Spinal cord (tissue), 10 donors: Measurements from ENCODE around the gene PDSS2. TPM values are rescaled to one million over a fixed set of nuclear protein-coding genes. Genes with fewer than 3 reads are reported as not detected.
A peak's percentile ranks its signal among the peaks of the same experiment; 100 is the strongest.
"Not testable (repeated sequence)": the region's sequence is repeated elsewhere in the genome, so short reads cannot be mapped to it uniquely, and the experiment has no call there.

Source experiments
- DNase-seq, 6 donors: peaks; one replicate each; pipeline versions ENCODE4 v3.0.0 to v3.0.0-alpha.2; 2013 to 2015; ENCODE audit warnings: low spot score in 6 of 6, low read depth in 4 of 6
- H3K27ac ChIP-seq: one replicate; pipeline ENCODE4 v1.5.1; 2013; ENCODE audit warnings: low read depth, low read length, control low read depth
- H3K27me3 ChIP-seq: one replicate; pipeline ENCODE4 v1.6.1; 2013; ENCODE audit warnings: low read length; ENCODE audit not compliant: control insufficient read depth, insufficient read depth
- H3K36me3 ChIP-seq: one replicate; pipeline ENCODE4 v1.6.1; 2013; ENCODE audit warnings: low read length; ENCODE audit not compliant: control insufficient read depth, insufficient read depth
- H3K4me1 ChIP-seq: one replicate; pipeline ENCODE4 v1.6.1; 2013; ENCODE audit warnings: low read length; ENCODE audit not compliant: control insufficient read depth, insufficient read depth
- H3K4me3 ChIP-seq: one replicate; pipeline ENCODE4 v1.5.1; 2013; ENCODE audit warnings: low read depth, low read length, control low read depth
- H3K9me3 ChIP-seq: one replicate; pipeline ENCODE4 v1.6.1; 2013; ENCODE audit warnings: low read length; ENCODE audit not compliant: control insufficient read depth, insufficient read depth
- WGBS: methylation state at CpG from one replicate; pipeline ENCODE4 v1.1.5; 2013; ENCODE audit warnings: missing lambda C conversion rate; ENCODE audit not compliant: insufficient coverage; 5-methylcytosine and 5-hydroxymethylcytosine counted together
- polyA plus RNA-seq, 2 donors: library from polyadenylated mRNA; unstranded; fragments of 120-200 nt; gene quantifications; one replicate each; pipeline ENCODE4 v1.2.1, GENCODE V29; 2013; ENCODE audit not compliant: insufficient read length in 2 of 2
- total RNA-seq, 2 donors: library from RNA; depleted of rRNA in 1 of 2; stranded (reverse); fragments of 120-200 nt in 1 of 2; fragments of >200 nt in 1 of 2; gene quantifications; one replicate each; pipeline versions ENCODE4 v1.2.3 to v1.2.4, GENCODE V29; 2013 to 2014
- donor health status: healthy.

Gene PDSS2
- total and polyA plus RNA-seq, 4 donors, result 9.5 to 14.5 (median 10.6) TPM

DNA sequence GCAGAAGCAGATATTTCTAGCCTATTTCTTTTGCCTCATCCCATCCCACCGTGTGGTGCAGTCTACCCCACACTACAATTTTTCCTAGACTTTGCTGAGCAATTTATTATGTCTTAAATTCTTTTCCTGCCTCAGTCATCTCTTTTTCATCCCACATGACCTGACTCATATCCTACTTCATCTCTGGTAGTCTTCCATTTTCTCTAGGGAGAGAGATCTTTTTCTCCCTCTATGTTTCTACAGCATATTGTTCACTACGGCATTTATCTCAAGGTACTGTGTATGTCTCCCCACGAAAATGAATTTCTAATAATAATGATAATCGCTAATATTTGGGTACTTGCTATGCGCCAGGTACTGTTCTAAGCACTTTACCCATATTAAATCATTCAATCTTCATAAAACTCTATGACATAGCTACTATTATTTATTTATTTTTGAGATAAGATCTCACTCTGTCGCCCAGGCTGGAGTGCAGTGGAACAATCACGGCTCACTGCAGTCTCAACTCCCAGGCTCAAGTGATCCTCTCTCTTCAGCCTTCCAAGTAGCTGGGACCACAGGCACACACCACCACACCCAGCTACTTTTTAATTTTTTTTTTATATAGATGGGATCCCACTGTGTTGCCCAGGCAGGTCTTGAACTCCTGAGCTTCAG lies 15.6 kb downstream of the PDSS2 start:
- 67% methylated on average over 1 of the region's 7 CpGs for WGBS
- no peaks in the 10 kb centered on the region for H3K36me3 ChIP-seq
- no peak overlapping the region for H3K4me3 ChIP-seq
- H3K9me3 ChIP-seq, result peaks cover 8% of the 10 kb centered on the region
- H3K27ac ChIP-seq, result no peak overlapping the region
- H3K4me1 ChIP-seq, result no peaks in the 10 kb centered on the region
- no peak for DNase-seq
- H3K27me3 ChIP-seq, result no peaks in the 10 kb centered on the region

GRCh38 chr6:107442938-107443607 lies 16.3 kb downstream of the PDSS2 start:
- H3K27me3 ChIP-seq, result no peaks in the 10 kb centered on the region
- H3K4me3 ChIP-seq, result no peak overlapping the region
- H3K36me3 ChIP-seq, result no peaks in the 10 kb centered on the region
- peaks cover 6% of the 10 kb centered on the region for H3K9me3 ChIP-seq
- DNase-seq, result no peak
- H3K4me1 ChIP-seq, result no peaks in the 10 kb centered on the region
- no peak overlapping the region for H3K27ac ChIP-seq
- 69% methylated on average over 1 of the region's 2 CpGs for WGBS

- H3K4me1 ChIP-seq, result no peaks in the 10 kb centered on the region
- H3K4me3 ChIP-seq, result no peak overlapping the region
- no peaks in the 10 kb centered on the region for H3K27me3 ChIP-seq
- H3K27ac ChIP-seq, result no peak overlapping the region
- peak in 2 of 6 donors; percentile 13 to 21 for DNase-seq
- 71% methylated on average over 1 of the region's 1 CpG for WGBS
- no peaks in the 10 kb centered on the region for H3K36me3 ChIP-seq
- no peaks in the 10 kb centered on the region for H3K9me3 ChIP-seq
Measured at GRCh38 chr6:107441682-107442081, 17.7 kb downstream of the PDSS2 start.

DNA sequence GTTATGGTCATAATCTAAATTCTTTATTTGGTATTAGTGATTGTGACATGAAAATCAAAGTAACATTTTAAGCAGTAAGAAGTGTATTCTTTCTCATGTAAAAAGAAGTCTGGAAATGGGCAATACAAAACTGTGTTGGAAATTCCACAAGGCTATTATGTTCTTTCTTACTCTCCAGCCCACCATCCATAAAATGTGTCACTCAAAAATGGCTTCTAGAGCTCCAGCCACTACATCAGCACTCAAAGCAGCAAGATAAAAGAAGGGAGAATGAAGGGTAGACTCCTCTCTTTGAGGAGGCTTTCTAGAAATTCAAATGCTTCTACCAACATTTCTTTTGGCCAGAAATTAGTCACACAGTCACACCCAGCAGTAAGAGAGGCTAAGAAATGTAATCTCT lies 18.4 kb downstream of the PDSS2 start:
- H3K36me3 ChIP-seq, result no peaks in the 10 kb centered on the region
- DNase-seq, result no peak
- H3K9me3 ChIP-seq, result no peaks in the 10 kb centered on the region
- H3K27ac ChIP-seq, result no peak overlapping the region
- no peak overlapping the region for H3K4me3 ChIP-seq
- H3K4me1 ChIP-seq, result no peaks in the 10 kb centered on the region
- no peaks in the 10 kb centered on the region for H3K27me3 ChIP-seq

GRCh38 chr6:107439406-107439805 lies 20.0 kb downstream of the PDSS2 start:
- Histone ChIP-seq H3K36me3 (no peaks in the 10 kb centered on the region), H3K27me3 (no peaks in the 10 kb centered on the region), H3K4me3 (no peak overlapping the region), H3K9me3 (no peaks in the 10 kb centered on the region), H3K4me1 (no peaks in the 10 kb centered on the region), H3K27ac (no peak overlapping the region)
- no peak for DNase-seq
- WGBS, result 92% methylated on average over 1 of the region's 1 CpG

GRCh38 chr6:107437691-107438090 lies 21.7 kb downstream of the PDSS2 start:
- H3K9me3 ChIP-seq, result no peaks in the 10 kb centered on the region
- no peaks in the 10 kb centered on the region for H3K4me1 ChIP-seq
- no peaks in the 10 kb centered on the region for H3K27me3 ChIP-seq
- WGBS, result 86% methylated on average over 1 of the region's 5 CpGs
- no peak overlapping the region for H3K27ac ChIP-seq
- no peaks in the 10 kb centered on the region for H3K36me3 ChIP-seq
- H3K4me3 ChIP-seq, result no peak overlapping the region
- no peak for DNase-seq

DNA sequence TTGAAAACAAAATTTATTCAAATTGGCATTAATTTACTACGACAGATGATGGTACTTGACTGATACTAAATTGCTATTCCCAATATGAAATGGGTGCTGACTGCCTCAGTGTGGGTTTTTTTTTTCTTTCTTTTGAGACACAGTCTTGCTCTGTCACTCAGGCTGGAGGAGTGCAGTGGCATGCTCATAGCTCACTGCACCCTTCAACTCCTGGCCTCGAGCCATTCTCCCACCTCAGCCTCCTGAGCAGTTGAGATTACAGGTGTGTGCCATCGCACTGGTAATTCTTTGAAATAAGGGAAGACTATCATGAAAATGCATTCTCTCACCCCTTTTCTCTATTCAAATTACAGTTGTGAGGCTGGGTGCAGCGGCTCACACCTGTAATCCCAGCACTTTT lies 22.5 kb downstream of the PDSS2 start:
- Histone ChIP-seq H3K36me3 (no peaks in the 10 kb centered on the region), H3K27ac (no peak overlapping the region), H3K4me3 (no peak overlapping the region), H3K27me3 (no peaks in the 10 kb centered on the region), H3K9me3 (no peaks in the 10 kb centered on the region), H3K4me1 (no peaks in the 10 kb centered on the region)
- WGBS, result 100% methylated on average over 1 of the region's 4 CpGs
- no peak for DNase-seq

- no peaks in the 10 kb centered on the region for H3K36me3 ChIP-seq
- no peak overlapping the region for H3K4me3 ChIP-seq
- DNase-seq, result no peak
- no peaks in the 10 kb centered on the region for H3K9me3 ChIP-seq
- no CpG with 5 or more reads among the region's 3 CpGs for WGBS
- no peaks in the 10 kb centered on the region for H3K4me1 ChIP-seq
- H3K27ac ChIP-seq, result no peak overlapping the region
- no peaks in the 10 kb centered on the region for H3K27me3 ChIP-seq
Measured at GRCh38 chr6:107435798-107436197, 23.6 kb downstream of the PDSS2 start.

- H3K27me3 ChIP-seq, result no peaks in the 10 kb centered on the region
- DNase-seq, result no peak
- no peak overlapping the region for H3K27ac ChIP-seq
- H3K4me3 ChIP-seq, result no peak overlapping the region
- no peaks in the 10 kb centered on the region for H3K9me3 ChIP-seq
- no CpG with 5 or more reads among the region's 3 CpGs for WGBS
- no peaks in the 10 kb centered on the region for H3K4me1 ChIP-seq
- H3K36me3 ChIP-seq, result no peaks in the 10 kb centered on the region
Measured at GRCh38 chr6:107434812-107435211, 24.6 kb downstream of the PDSS2 start.

GRCh38 chr6:107425951-107426350 lies 33.4 kb downstream of the PDSS2 start:
- H3K4me3 ChIP-seq, H3K27ac ChIP-seq, H3K9me3 ChIP-seq, DNase-seq, H3K4me1 ChIP-seq, H3K36me3 ChIP-seq, H3K27me3 ChIP-seq: not testable (repeated sequence)
- WGBS, result 100% methylated on average over 6 of the region's 6 CpGs
